GM18511 (cell line): ENCODE data around the gene DQX1.

Experiments
- ATAC-seq: cut with Tn5 transposase; IDR thresholded peaks from one replicate; pipeline ENCODE4 v1.9.1; 2021; ENCODE audit warnings: mild to moderate bottlenecking, moderate library complexity; ENCODE audit not compliant: unreplicated experiment

DQX1 gene

DNA sequence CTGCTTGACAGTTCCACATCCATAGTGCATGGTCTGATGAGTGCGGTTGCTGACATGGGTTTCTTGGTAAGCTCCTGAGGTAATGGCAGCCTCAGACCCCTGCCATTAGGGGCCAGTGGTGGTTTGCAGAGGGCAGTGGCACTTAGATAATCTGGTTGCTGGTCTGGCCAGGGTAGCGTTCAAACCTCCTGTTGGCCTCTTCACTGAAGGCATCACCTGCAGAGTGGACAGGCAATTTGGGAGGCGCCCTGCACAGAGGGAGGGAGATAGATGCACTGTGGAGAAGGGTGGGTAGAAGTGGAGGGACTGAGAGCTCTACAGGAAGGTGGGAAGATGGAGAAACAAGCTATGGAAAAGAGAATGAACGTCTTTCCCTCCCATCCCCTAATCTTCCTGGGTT, 7.4 kb upstream of the DQX1 start:
- ATAC-seq = no peak

DNA sequence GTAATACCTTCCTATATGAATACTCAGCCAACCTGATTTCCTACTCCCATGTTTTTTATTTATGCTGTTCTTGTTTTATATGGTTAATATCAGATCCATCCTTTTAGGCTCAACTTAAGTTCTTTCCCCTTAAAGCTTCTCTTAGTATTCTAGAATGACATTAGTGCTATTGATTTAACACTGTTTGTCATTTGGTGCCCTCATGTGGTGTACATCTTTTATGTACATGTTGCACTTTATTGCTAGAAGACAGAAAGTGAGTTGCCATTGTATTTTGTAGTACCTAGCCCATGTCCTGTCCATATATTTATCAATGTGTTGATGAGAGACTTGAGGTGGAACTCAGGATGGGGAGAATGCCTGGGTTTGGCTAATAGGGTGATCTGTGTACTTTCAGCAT, 6.2 kb upstream of the DQX1 start:
- ATAC-seq = no peak

DNA sequence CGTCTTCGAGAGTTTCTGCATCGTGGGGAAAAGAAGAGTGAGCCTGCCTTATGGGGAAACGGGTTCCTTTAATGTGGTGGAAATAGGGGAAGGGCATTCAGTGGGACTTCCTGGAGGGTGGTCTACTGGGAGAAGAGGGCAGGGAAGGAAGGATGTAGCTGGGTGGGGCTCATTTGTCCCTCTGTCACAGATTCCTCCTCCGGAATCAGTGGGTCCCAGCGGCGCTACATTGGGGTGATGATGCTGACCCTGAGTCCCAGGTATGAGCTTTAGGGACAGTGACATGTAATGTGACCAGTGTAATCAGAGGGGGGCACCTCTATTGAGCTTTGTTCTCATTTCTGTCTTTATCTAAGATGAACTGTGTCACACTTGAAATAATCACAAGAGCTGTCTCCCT, 5.6 kb upstream of the DQX1 start:
- no peak for ATAC-seq

DNA sequence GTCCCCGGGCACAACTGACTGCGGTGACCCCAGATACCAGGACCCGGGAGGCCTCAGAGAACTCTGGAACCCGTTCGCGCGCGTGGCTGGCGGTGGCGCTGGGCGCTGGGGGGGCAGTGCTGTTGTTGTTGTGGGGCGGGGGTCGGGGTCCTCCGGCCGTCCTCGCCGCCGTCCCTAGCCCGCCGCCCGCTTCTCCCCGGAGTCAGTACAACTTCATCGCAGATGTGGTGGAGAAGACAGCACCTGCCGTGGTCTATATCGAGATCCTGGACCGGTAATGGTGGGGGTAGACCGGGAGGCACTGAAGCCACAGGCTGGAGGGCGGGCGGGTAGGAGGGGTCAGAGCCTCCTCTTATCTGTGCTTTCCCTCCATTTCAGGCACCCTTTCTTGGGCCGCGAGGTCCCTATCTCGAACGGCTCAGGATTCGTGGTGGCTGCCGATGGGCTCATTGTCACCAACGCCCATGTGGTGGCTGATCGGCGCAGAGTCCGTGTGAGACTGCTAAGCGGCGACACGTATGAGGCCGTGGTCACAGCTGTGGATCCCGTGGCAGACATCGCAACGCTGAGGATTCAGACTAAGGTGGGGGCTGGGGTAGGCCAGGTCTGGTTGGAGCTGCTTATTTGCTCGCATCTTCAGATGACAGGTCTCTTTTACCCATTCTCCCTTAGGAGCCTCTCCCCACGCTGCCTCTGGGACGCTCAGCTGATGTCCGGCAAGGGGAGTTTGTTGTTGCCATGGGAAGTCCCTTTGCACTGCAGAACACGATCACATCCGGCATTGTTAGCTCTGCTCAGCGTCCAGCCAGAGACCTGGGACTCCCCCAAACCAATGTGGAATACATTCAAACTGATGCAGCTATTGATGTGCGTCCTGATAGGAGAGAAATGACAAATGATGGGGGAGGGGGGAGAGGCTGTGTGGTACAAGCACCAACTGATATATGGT, 4.5 kb upstream of the DQX1 start:
- ATAC-seq = peak; percentile 33

DNA sequence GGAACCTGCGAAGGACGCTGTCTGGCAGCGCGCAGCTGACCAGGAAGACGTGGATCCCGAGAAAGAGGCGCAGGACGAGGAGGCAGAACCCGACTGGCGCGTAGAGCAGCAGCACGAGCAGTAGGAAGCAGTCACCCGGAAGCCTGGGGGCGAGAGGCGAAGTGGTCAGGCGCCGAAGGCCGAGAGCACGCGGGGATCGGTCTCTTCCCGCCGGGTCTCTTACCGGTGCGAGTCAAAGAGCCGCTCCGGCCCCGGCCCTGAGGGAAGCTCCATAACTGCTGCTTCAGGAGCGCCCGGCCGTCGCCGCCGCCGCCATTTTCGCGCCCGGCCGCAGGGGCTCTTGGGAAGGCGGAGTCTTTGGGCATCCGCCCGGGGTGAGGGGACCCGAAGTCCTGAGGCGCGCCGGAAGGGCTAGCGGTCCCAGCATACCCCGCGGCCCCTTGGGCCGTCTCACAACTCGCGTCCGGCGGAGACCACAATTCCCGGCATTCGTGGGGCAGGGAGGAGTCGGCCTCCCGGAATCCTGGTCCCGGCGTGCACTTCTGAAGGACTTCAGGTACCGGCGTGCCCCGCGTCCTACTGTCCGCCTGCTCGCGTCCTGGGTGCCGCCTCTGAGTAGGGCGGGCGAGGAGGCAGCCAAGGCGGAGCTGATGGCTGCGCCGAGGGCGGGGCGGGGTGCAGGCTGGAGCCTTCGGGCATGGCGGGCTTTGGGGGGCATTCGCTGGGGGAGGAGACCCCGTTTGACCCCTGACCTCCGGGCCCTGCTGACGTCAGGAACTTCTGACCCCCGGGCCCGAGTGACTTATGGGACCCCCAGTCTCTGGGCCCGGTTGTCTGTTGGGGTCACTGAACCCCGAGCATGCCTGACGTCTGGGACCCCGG, 3.6 kb upstream of the DQX1 start, which contains the start of the genes AUP1 and HTRA2:
Gene AUP1, minus strand, starts transcription at position 350 of the 882 bp plus-strand sequence. Its CDS starts 77 bp downstream, at position 273.
Gene HTRA2, plus strand, starts transcription at position 577 of the 882 bp plus-strand sequence. Its CDS starts 74 bp downstream, at position 651.
- peak; percentile 86 for ATAC-seq

- peak; percentile 6 for ATAC-seq
These were observed 2.7 kb upstream of the DQX1 start for GRCh38 chr2:74528600-74529356.

GRCh38 chr2:74527741-74528140, 1.7 kb upstream of the DQX1 start:
- ATAC-seq = no peak

DNA sequence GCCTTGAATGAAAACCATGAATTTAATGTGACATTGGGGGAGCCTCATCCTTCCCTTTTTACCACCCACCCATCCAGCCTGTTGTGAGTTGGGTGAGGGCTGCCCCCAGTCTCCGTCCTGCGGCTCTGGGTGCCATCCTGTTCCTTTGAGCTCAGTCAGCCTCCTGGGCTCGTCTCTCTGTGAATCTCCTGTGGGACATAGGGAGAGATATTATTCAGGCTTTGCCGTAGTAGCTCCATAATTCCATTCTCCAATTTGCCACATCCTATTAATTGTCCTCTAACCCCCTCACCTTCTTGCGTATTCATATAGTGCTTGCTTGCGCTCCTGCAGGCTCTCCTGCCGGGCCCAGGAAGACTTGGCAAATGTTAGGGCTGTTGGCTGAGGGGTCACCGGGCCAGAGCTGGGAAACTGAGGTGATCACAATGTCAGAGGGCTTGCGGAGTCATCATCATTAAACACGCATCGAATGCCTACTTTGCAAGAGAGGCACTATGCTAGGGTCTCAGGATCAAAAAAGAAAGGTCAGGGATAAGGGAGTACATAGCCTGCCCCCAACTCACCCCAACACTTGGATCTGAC, 709 bp upstream of the DQX1 start:
- no peak for ATAC-seq

GRCh38 chr2:74524955-74525716, 895 bp downstream of the DQX1 start:
- no peak for ATAC-seq

DNA sequence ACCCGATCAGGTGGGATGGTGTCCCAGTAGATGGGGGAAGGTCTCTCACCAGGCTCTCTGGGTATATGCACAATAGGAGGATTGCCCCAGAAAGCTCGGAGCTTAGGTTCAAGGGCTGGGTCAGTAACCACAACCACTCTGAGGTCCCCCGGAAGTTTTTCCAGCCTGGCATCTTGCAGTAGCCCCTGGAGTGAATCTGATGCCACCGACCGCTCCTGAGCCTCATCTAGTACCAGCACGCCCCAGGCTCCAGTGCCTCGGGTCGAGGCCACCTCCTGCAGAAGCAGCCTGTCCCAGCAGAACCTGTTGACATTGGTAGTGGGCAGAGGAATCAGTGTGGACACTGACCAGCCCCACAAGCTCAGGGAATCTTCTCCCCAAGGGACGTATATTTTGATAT, 2.0 kb downstream of the DQX1 start:
- ATAC-seq = no peak

- no peak for ATAC-seq
These were observed 3.5 kb downstream of the DQX1 start for GRCh38 chr2:74522516-74522915.

- ATAC-seq = no peak
These were observed 9.4 kb downstream of the DQX1 start for GRCh38 chr2:74516650-74517049.

GRCh38 chr2:74515981-74516633, 9.9 kb downstream of the DQX1 start:
- ATAC-seq = peak; percentile 63

- ATAC-seq = no peak
These were observed 10.6 kb downstream of the DQX1 start for GRCh38 chr2:74515271-74515980.

- ATAC-seq = no peak
These were observed 11.4 kb downstream of the DQX1 start, which contains the start of gene TLX2 for GRCh38 chr2:74514368-74515270. Gene TLX2, plus strand, starts transcription at chr2:74514450. Its CDS starts 357 bp downstream, at chr2:74514807.

GRCh38 chr2:74513605-74514367, 12.2 kb downstream of the DQX1 start:
- no peak for ATAC-seq
